Esophagus squamous epithelium (tissue), 4 donors: ENCODE results near the gene TMEM131.

ENCODE experiments used
- POLR2A ChIP-seq, 4 donors: fragments of 450-650 bp; IDR thresholded peaks; one replicate each; pipeline ENCODE4 v1.6.1; 2017; ENCODE audit warnings: antibody characterized with exemption in 4 of 4, mild to moderate bottlenecking in 4 of 4, moderate library complexity in 3 of 4
- TF ChIP-seq, protein P1 (sequence below), 6 experiments: fragments of 450-650 bp in 4 of 6; fragments of 200-600 bp in 2 of 6; sonication (generic) in 2 of 6; IDR thresholded peaks; one replicate each; pipeline ENCODE4 v1.5.1; 2016 to 2019; ENCODE audit warnings: antibody characterized with exemption in 6 of 6, mild to moderate bottlenecking in 4 of 6, moderate library complexity in 4 of 6

DNA sequence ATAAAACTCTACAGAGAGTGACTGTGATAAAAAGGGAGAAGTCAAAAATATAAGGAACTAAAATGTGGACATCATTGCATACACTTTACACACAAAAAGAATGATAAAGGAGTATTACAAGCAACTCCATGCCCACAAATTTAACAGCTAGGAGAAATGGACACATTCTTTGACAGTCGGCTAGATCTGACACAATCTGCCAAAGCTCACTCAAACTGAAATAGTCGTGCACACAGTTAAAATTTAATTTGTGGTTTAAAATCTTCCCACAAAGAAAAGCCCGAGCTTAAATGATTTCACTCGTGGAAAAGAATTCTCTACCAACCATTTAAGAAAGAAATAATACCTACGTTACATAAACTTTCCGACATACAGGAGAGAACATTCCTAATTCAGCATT is 149.9 kb downstream of the TMEM131 start:
- TF ChIP-seq, protein P1, sequence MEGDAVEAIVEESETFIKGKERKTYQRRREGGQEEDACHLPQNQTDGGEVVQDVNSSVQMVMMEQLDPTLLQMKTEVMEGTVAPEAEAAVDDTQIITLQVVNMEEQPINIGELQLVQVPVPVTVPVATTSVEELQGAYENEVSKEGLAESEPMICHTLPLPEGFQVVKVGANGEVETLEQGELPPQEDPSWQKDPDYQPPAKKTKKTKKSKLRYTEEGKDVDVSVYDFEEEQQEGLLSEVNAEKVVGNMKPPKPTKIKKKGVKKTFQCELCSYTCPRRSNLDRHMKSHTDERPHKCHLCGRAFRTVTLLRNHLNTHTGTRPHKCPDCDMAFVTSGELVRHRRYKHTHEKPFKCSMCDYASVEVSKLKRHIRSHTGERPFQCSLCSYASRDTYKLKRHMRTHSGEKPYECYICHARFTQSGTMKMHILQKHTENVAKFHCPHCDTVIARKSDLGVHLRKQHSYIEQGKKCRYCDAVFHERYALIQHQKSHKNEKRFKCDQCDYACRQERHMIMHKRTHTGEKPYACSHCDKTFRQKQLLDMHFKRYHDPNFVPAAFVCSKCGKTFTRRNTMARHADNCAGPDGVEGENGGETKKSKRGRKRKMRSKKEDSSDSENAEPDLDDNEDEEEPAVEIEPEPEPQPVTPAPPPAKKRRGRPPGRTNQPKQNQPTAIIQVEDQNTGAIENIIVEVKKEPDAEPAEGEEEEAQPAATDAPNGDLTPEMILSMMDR (IDR thresholded peaks at IDR 0.05) = no peak
- TF ChIP-seq POLR2A (IDR thresholded peaks at IDR 0.05) = no peak
